Measurements from ENCODE around the gene HNRNPH1.
"Not testable (repeated sequence)": the region's sequence is repeated elsewhere in the genome, so short reads cannot be mapped to it uniquely, and the experiment has no call there.

GRCh38 chr5:179633501-179634369 is 10.3 kb upstream of the HNRNPH1 start:
- TF ChIP-seq CTCF, POLR2A (IDR thresholded peaks at IDR 0.05): not testable (repeated sequence)
